ENCODE results near the gene FAM170B.

GRCh38 chr10:49175587-49176309, 41.9 kb upstream of the FAM170B start:
- TF ChIP-seq EZH2 (IDR thresholded peaks at IDR 0.05; ENCODE audit: insufficient read depth, poor library complexity, severe bottlenecking) (no peak), EZH2phosphoT487 (IDR thresholded peaks at IDR 0.05; ENCODE audit: insufficient read depth, low read depth) (no peak)
